Stimulated activated CD4-positive, alpha-beta T cell treated with anti-CD3 and anti-CD28 coated beads, Interleukin-4, amount 100 ng/mL, for 4 hours (primary cell): Measurements from ENCODE around the gene SLC13A2.

ENCODE experiments used
- DNase-seq, 2 experiments: peaks; one replicate each; pipeline ENCODE4 v3.0.0-alpha.2; 2020

Gene SLC13A2

DNA sequence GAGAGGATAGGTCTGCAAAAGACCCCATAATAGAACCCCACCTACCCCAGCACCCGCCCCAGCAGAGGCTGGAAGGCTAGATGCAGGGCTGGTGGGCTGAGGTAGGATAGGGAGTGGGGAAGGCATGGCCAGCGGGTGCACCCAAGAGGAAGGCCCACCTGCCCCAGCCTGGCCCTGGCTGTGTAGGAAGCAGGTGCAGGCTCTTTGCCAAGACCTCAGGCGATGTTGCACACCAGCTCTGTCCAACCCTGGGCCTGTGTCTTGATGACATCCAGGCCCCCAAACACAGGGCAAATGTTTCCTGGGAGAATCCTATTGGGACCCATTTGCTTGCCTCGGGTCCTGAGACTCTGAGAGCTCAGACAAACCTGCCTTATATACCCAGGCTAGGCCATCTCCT, 66.8 kb downstream of the SLC13A2 start:
- DNase-seq = no peak

DNA sequence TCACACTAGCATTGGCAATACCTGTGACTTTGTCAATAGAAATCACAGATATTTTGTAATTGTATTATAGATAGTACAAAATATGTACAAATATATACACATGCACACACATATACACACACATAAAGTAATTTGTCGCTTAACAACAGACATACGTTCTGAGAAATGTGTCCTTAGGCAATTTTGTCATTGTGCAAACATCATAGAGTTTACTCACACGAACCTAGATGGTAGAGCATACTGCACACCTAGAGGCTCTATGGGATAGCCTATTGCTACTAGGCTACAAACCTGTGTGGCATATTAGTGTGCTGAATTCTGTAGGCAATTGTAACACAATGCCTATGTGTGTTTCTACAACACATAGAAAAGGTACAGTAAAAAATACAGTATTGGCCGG, 68.0 kb downstream of the SLC13A2 start:
- no peak for DNase-seq

DNA sequence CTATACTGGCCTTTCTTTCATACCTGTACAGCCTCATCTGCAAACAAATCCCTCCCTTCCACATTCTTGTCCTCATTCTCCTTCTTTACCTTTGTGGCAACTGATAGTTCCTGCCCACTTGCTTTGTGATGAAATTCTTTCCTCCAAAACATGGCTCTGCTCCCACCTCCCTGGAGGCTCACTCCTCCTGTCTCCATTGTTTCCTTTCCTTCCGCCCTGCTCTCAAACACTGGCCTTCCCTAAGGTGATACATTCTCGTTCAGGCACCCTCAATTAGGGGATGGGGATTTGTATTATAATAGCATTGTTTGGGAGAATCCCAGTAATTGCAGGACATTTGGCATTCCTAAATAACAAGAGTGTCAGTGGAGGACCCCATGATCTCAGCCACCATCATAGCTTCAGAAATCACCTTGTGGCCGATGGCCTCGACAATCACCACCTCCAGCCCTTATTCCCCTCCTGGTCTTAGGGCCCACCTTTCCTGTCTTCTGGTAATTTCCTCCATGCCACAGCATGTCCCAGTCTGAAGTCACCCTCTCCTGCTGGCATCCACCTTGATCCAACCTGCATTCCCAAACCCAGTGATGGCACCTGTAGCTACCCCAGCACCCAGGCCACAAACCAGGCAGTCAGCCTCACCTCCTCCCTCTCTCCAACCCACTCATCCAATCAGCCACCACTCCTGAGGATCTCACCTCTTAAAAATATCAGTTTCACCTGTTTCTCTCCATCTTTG, 71.1 kb downstream of the SLC13A2 start:
- no peak for DNase-seq

DNA sequence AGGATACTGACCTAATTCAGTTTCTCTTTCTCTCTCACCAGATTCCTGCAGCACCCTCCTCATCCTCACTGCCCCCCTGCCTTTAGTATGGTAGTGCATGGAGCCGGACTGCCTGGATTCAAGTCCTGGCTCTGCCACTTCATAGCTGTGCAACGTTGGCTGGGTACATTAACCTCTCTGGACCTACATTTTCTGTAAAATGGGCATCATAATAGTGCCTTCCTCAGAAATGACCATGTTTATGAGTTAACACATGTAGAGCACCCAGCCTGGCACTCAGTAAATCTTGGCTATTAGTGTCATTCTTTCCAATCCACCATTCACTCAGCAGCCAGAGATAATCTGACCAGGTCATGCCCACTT, 71.7 kb downstream of the SLC13A2 start:
- DNase-seq = no peak

DNA sequence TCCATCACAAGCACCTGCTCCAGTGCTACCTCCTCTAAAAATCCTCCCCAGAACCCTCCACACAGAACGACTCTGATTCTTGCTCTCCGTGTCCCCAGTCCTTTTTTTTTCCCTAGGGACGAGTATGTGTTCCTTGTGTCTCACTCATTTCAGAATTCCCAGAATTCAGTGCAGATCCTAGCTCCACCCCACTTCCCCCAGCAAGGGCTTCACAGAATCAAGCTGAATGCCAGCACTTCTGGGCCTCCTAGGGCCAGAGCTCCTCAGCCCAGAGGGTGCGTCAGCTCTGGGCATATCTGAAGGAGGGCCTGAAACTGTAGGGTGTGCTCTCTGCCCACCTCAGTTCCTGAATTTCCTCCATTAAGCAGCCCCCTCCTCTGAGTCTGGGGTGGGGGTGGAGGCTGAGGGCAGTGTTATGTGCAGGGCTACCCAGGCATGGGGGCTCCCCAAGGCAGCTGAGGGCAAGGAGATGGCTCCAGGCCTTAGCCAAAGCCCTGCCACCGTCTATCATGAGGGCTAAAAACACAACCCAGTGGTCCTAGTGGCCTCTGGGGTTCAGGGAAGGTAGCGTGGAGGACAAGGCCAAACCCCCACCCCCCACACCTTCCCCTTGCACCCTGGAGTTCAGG, 72.5 kb downstream of the SLC13A2 start:
- DNase-seq = no peak

DNA sequence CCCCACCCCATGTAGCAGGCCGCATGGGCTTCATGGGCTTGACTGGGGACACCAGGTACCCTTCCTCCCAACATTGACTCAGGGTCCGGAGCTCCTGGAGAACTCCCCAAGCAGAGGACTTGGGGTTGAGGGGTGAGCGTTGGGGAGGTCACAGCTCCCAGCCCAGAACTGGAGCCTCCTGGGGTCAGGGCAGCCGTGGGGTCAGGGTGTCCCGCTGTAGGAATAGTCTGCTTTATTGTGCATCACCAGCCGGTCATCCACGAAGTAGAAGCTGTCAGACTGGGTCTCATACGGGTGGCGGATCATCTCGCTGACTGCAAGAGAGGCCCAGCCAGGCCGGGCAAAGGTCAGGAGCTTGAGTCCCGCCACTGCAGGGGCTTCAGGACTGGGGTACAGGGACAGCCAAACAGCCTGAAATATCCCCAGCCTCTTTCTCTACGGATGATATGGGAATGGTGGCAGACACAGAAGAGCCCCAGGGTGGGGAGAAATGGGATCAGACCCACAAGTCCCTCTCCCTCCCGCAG, 73.7 kb downstream of the SLC13A2 start:
- DNase-seq = no peak
